H1 (cell line): ENCODE measurements around the gene ARHGAP26. TPM values are rescaled to one million over a fixed set of nuclear protein-coding genes. Genes with fewer than 3 reads are reported as not detected.

Source experiments
- CTCF ChIA-PET: fragments of 300-600 bp; sonication (Branson Sonifier 250); formaldehyde crosslinking; loops from one replicate; lab custom pipeline; 2021; ENCODE audit not compliant: partially characterized antibody; lab: Charles Lee
- POLR2A ChIA-PET: fragments of 300-600 bp; sonication (Branson Sonifier 250); formaldehyde crosslinking; loops from one replicate; lab custom pipeline; 2021; ENCODE audit warnings: inconsistent platforms; ENCODE audit not compliant: partially characterized antibody; lab: Charles Lee
- DNase-seq, 2 experiments: peaks; one replicate each; pipeline versions ENCODE4 v3.0.0 to v3.0.0-alpha.2; 2010 to 2022; ENCODE audit warnings: low spot score in 2 of 2, low read depth in 1 of 2, mixed read lengths in 1 of 2
- FAIRE-seq: peaks from 2 replicates; lab custom pipeline; 2011; peaks lifted over from hg19 to GRCh38; lab: Jason Lieb, UNC
- H2AFZ ChIP-seq: 2 replicates; pipeline ENCODE4 v1.8.1; 2012; ENCODE audit warnings: low read length, inconsistent platforms
- H2AK5ac ChIP-seq: 2 replicates; pipeline ENCODE4 v1.6.1; 2013; ENCODE audit warnings: low read depth, low read length
- H2BK120ac ChIP-seq: replicated peaks from 2 replicates; pipeline ENCODE3; 2013; ENCODE audit warnings: low read depth, low read length, inconsistent platforms
- H2BK12ac ChIP-seq: 2 replicates; pipeline ENCODE4 v1.6.1; 2013; ENCODE audit warnings: low read depth, low read length
- H2BK15ac ChIP-seq: 2 replicates; pipeline ENCODE4 v1.6.1; 2013; ENCODE audit warnings: low read length
- H2BK20ac ChIP-seq: 2 replicates; pipeline ENCODE4 v1.6.1; 2013; ENCODE audit warnings: low read length
- H2BK5ac ChIP-seq: 2 replicates; pipeline ENCODE4 v1.6.1; 2013; ENCODE audit warnings: low read depth, low read length
- H3K14ac ChIP-seq: 2 replicates; pipeline ENCODE4 v1.6.1; 2013; ENCODE audit warnings: inconsistent platforms; ENCODE audit not compliant: insufficient read length
- H3K18ac ChIP-seq: 2 replicates; pipeline ENCODE4 v1.6.1; 2013; ENCODE audit warnings: low read length; ENCODE audit errors: extremely low read depth
- H3K23ac ChIP-seq: 2 replicates; pipeline ENCODE4 v1.6.1; 2013; ENCODE audit warnings: inconsistent platforms; ENCODE audit not compliant: insufficient read length
- H3K23me2 ChIP-seq: 2 replicates; pipeline ENCODE4 v1.6.1; 2013; ENCODE audit warnings: low read depth, low read length
- H3K27ac ChIP-seq: 2 replicates; pipeline ENCODE4 v1.6.1; 2011; ENCODE audit warnings: low read depth, low read length, inconsistent platforms
- H3K27me3 ChIP-seq, 4 experiments: replicated peaks in 1 of 4; 1 replicate in 1 of 4; 2 replicates in 3 of 4; pipeline versions ENCODE4 v1.6.1 to v1.8.1; 2011 to 2013; ENCODE audit warnings: low read length in 3 of 4, mild to moderate bottlenecking in 3 of 4, inconsistent platforms in 2 of 4, mixed read lengths in 2 of 4, moderate library complexity in 1 of 4; ENCODE audit not compliant: control insufficient read depth in 3 of 4, insufficient read depth in 3 of 4; ENCODE audit errors: extremely low read depth in 1 of 4
- H3K36me3 ChIP-seq, 4 experiments: 2 replicates each; pipeline versions ENCODE4 v1.6.1 to v1.8.1; 2011 to 2013; ENCODE audit warnings: mild to moderate bottlenecking in 4 of 4, low read length in 3 of 4, moderate library complexity in 2 of 4, control low read depth in 1 of 4, inconsistent platforms in 1 of 4; ENCODE audit not compliant: insufficient read depth in 4 of 4, control insufficient read depth in 2 of 4
- H3K4ac ChIP-seq: replicated peaks from 2 replicates; pipeline ENCODE3; 2013; ENCODE audit warnings: low read length, low read depth, mixed read lengths, inconsistent platforms; ENCODE audit not compliant: insufficient read length
- H3K4me1 ChIP-seq, 4 experiments: replicated peaks in 1 of 4; 1 replicate in 1 of 4; 2 replicates in 3 of 4; pipeline versions ENCODE4 v1.6.1 to v1.8.1; 2011 to 2013; ENCODE audit warnings: low read length in 3 of 4, inconsistent platforms in 2 of 4, mixed read lengths in 1 of 4; ENCODE audit not compliant: insufficient read depth in 4 of 4, control insufficient read depth in 3 of 4
- H3K4me2 ChIP-seq, 2 experiments: 2 replicates each; pipeline versions ENCODE4 v1.6.1 to v1.8.1; 2011 to 2013; ENCODE audit warnings: low read depth in 2 of 2, low read length in 2 of 2, control low read depth in 1 of 2, inconsistent platforms in 1 of 2, mild to moderate bottlenecking in 1 of 2; ENCODE audit not compliant: insufficient read depth in 1 of 2
- H3K4me3 ChIP-seq, 4 experiments: fragments of 200-600, 300-600 bp in 1 of 4; sonication (generic), shearing (Covaris generic), sonication (Bioruptor Twin) in 1 of 4; 2 replicates each; pipeline versions ENCODE4 v1.5.1 to v1.8.1; 2011 to 2016; ENCODE audit warnings: low read length in 4 of 4, low read depth in 3 of 4, control low read depth in 2 of 4, inconsistent platforms in 2 of 4, mild to moderate bottlenecking in 2 of 4, mixed read lengths in 1 of 4, moderate library complexity in 1 of 4; ENCODE audit not compliant: insufficient read depth in 2 of 4; ENCODE audit errors: extremely low read depth in 1 of 4
- H3K56ac ChIP-seq: replicated peaks from 2 replicates; pipeline ENCODE3; 2013; ENCODE audit warnings: low read depth, mild to moderate bottlenecking, mixed read lengths, low read length, inconsistent platforms; ENCODE audit not compliant: insufficient read length
- H3K79me1 ChIP-seq: 2 replicates; pipeline ENCODE4 v1.6.1; 2013; ENCODE audit warnings: low read depth, low read length, control low read depth
- H3K79me2 ChIP-seq, 2 experiments: 2 replicates each; pipeline versions ENCODE4 v1.6.1 to v1.8.1; 2012 to 2013; ENCODE audit warnings: low read length in 2 of 2, mild to moderate bottlenecking in 2 of 2, inconsistent platforms in 1 of 2; ENCODE audit not compliant: insufficient read depth in 2 of 2, control insufficient read depth in 1 of 2
- H3K9ac ChIP-seq, 4 experiments: replicated peaks in 1 of 4; 1 replicate in 1 of 4; 2 replicates in 3 of 4; pipeline versions ENCODE4 v1.6.1 to v1.8.1; 2011 to 2013; ENCODE audit warnings: low read depth in 3 of 4, low read length in 3 of 4, control low read depth in 2 of 4, mild to moderate bottlenecking in 2 of 4, moderate library complexity in 2 of 4, inconsistent platforms in 1 of 4; ENCODE audit errors: extremely low read depth in 1 of 4
- H3K9me3 ChIP-seq, 2 experiments: 2 replicates each; pipeline versions ENCODE4 v1.6.1 to v1.8.1; 2012 to 2013; ENCODE audit warnings: mild to moderate bottlenecking in 2 of 2, moderate library complexity in 2 of 2, control low read depth in 1 of 2, inconsistent platforms in 1 of 2, low read depth in 1 of 2, low read length in 1 of 2, mixed read lengths in 1 of 2; ENCODE audit not compliant: insufficient read depth in 2 of 2
- H4K20me1 ChIP-seq, 2 experiments: replicated peaks in 1 of 2; 2 replicates each; pipeline versions ENCODE3 to v1.8.1; 2011 to 2013; ENCODE audit warnings: inconsistent platforms in 2 of 2, low read length in 2 of 2, mild to moderate bottlenecking in 1 of 2; ENCODE audit not compliant: insufficient read depth in 2 of 2, control insufficient read depth in 1 of 2
- H4K5ac ChIP-seq: 2 replicates; pipeline ENCODE4 v1.6.1; 2013; ENCODE audit warnings: low read length, low read depth, mixed read lengths, inconsistent platforms; ENCODE audit not compliant: insufficient read length
- H4K8ac ChIP-seq: 2 replicates; pipeline ENCODE4 v1.8.0; 2013; ENCODE audit warnings: mild to moderate bottlenecking, moderate library complexity, low read length, inconsistent platforms; ENCODE audit not compliant: insufficient read depth; ENCODE audit errors: extremely low read depth
- H4K91ac ChIP-seq: replicated peaks from 2 replicates; pipeline ENCODE3; 2013; ENCODE audit warnings: low read length, mixed read lengths, inconsistent platforms; ENCODE audit not compliant: insufficient read length
- BCL11A ChIP-seq, 2 experiments: IDR thresholded peaks; one replicate each; pipeline ENCODE4 v1.6.1; 2011; ENCODE audit warnings: low read depth in 2 of 2, low read length in 2 of 2, mild to moderate bottlenecking in 2 of 2
- CEBPB ChIP-seq: IDR thresholded peaks from 2 replicates; pipeline ENCODE4 v1.6.1; 2012; ENCODE audit warnings: low read depth, low read length
- GTF2F1 ChIP-seq: IDR thresholded peaks from 2 replicates; pipeline ENCODE4 v1.6.1; 2012; ENCODE audit warnings: low read depth, low read length, improper control_type of control experiment, borderline replicate concordance
- SAP30 ChIP-seq: fragments of 300-600 bp; sonication (generic); IDR thresholded peaks from 2 replicates; pipeline ENCODE4 v1.7.1; 2012; ENCODE audit warnings: low read length, moderate library complexity, mild to moderate bottlenecking, inconsistent platforms; ENCODE audit not compliant: insufficient read depth, insufficient replicate concordance
- SIRT6 ChIP-seq: IDR thresholded peaks from one replicate; pipeline ENCODE4 v1.7.1; 2012; ENCODE audit warnings: low read length, inconsistent platforms
- ZNF274 ChIP-seq: IDR thresholded peaks from 2 replicates; pipeline ENCODE4 v1.7.0; 2012; ENCODE audit warnings: low read length, borderline replicate concordance; ENCODE audit errors: extremely low read depth
- WGBS, 2 experiments: shearing (Covaris generic) in 1 of 2; methylation state at CpG; one replicate each; pipeline versions ENCODE4 v1.1.6 to v1.1.7; 2013 to 2015; ENCODE audit warnings: low lambda C conversion rate in 2 of 2, mixed read lengths in 2 of 2, inconsistent platforms in 1 of 2, low coverage in 1 of 2, missing lambda C conversion rate in 1 of 2; ENCODE audit not compliant: insufficient replicate concordance in 2 of 2, insufficient coverage in 1 of 2, insufficient read length in 1 of 2; ENCODE audit errors: extremely low coverage in 1 of 2, missing lambda C conversion rate in 1 of 2; 5-methylcytosine and 5-hydroxymethylcytosine counted together
- polyA plus RNA-seq, 7 experiments: library from polyadenylated mRNA; depleted of rRNA in 3 of 7; stranded (reverse) in 5 of 7; unstranded in 2 of 7; fragments of >200 nt in 5 of 7; fragments of 200-250 nt in 2 of 7; gene quantifications; 1 replicate in 5 of 7; 2 replicates in 1 of 7; 4 replicates in 1 of 7; pipeline versions ENCODE4 v1.2.1 to v1.2.3, GENCODE V29; 2011 to 2013; ENCODE audit warnings: missing spikeins in 2 of 7, mixed read lengths in 2 of 7
- total RNA-seq: library from RNA; stranded (reverse); fragmentation: NEBNext Ultra II Directional; extraction: Animal tissue kit (Norgen Biotek cat#: 25700); gene quantifications from 2 replicates; pipeline ENCODE4 v1.2.1, GENCODE V29; 2021

ARHGAP26 gene
- total and polyA plus RNA-seq, 2 of the 8 experiments (the other 6 are each of a cell fraction or from before 2014, with no cell fraction given), result 7.1 to 24.8 TPM

GRCh38 chr5:142865631-142866030, 95.5 kb downstream of the ARHGAP26 start:
- Histone ChIP-seq H2BK120ac (no peak overlapping the region), H4K8ac (no peak overlapping the region), H3K27ac (no peak overlapping the region), H3K4me2 (no peak overlapping the region; a peak in 1 of 4 replicates), H2BK12ac (no peak overlapping the region), H3K56ac (no peak overlapping the region), H4K5ac (no peak overlapping the region), H3K23ac (no peak overlapping the region), H4K91ac (no peak overlapping the region), H3K14ac (no peak overlapping the region), H3K9ac (no peak overlapping the region), H3K18ac (no peak overlapping the region), H3K4ac (no peak overlapping the region), H3K79me1 (peaks cover 11% of the 10 kb centered on the region), H3K4me3 (no peak overlapping the region), H3K79me2 (peaks cover 3 to 41% of the 10 kb centered on the region in 2 experiments; a peak in 3 of 4 replicates), H2BK15ac (no peak overlapping the region), H2AFZ (no peak overlapping the region), H3K36me3 (no peaks in the 10 kb centered on the region), H2BK5ac (peak overlapping the region; percentile 4; the same call in 1 of the 2 replicates), H2AK5ac (no peak overlapping the region), H3K4me1 (peaks cover 12 to 31% (median 23%) of the 10 kb centered on the region in 4 experiments; a peak in 6 of 7 replicates), H3K9me3 (no peaks in the 10 kb centered on the region), H3K27me3 (no peaks in the 10 kb centered on the region), H2BK20ac (peak overlapping the region; percentile 9; the same call in 1 of the 2 replicates), H3K23me2 (no peaks in the 10 kb centered on the region), H4K20me1 (no peaks in the 10 kb centered on the region)
- ChIA-PET POLR2A (interaction anchor here (0.5 to 1.0 kb wide), 4 partner anchors 20 to 100 kb away, joined by 3 read pairs; no protein-coding TSS in a partner anchor), CTCF (interaction anchor here (0.6 to 3.8 kb wide), 16 partner anchors 9 to 153 kb away, joined by 3 to 63 read pairs (median 6); partner anchors contain the start of gene ARHGAP26)
- TF ChIP-seq CEBPB, result no peak
- TF ChIP-seq BCL11A (IDR thresholded peaks at IDR 0.05; ENCODE audit: low read depth in 2 of 2, low read length in 2 of 2), result no peak
- TF ChIP-seq ZNF274, result no peak
- TF ChIP-seq SIRT6, result no peak
- TF ChIP-seq GTF2F1, result no peak
- TF ChIP-seq SAP30, result no peak
- no peak for FAIRE-seq
- WGBS, 2 experiments, result 80% methylated on average over 4 of the region's 4 CpGs; no CpG with 5 or more reads in 1 of the 2 experiments
- no peak for DNase-seq
